ENCODE results near the gene IPCEF1. TPM values are rescaled to one million over a fixed set of nuclear protein-coding genes. Genes with fewer than 3 reads are reported as not detected.
"Not testable (repeated sequence)": the region's sequence is repeated elsewhere in the genome, so short reads cannot be mapped to it uniquely, and the experiment has no call there.

IPCEF1 gene
- total RNA-seq, 2 experiments from 2014 or later, result 23.6 to 24.3 TPM

DNA sequence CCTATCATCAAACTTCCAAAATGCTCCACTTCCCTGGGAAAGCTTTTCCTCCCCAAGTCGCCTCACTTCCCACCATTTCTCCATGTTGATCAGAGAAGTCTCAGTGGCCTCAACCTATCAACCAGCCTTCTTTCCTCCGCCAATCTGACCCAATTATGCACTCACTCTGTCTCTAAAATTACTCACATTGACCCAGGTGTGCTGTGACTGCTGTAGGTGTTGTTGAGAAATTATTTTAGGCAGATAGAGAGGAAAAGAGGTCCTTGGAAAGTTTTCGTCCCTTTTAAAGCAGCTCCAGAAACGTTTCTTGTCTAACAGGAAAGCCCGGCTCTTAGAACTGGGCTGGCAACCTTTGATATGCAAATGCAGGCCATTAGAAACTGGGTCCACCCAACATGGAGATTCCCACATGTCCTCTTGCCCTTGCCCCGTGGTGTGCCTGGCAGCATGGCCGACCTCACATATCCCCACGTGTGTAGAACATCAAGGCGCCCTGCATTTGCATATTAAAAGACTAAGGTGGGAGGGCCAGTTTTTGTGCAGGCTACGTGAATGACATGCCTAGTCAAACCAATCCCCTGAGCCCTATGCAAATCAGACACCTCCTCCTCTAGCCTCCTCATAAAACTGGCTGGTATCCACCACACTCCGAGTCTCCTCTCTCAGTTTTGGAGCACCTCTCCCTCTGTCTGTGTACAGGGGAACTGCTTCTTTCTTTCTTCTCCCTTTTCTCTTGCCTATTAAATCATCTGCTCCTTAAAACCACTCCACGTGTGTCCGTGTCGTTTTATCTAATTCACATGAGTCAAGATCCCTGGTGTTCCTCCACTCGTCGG, 12.9 kb downstream of the IPCEF1 start:
- TF ChIP-seq, protein P1, sequence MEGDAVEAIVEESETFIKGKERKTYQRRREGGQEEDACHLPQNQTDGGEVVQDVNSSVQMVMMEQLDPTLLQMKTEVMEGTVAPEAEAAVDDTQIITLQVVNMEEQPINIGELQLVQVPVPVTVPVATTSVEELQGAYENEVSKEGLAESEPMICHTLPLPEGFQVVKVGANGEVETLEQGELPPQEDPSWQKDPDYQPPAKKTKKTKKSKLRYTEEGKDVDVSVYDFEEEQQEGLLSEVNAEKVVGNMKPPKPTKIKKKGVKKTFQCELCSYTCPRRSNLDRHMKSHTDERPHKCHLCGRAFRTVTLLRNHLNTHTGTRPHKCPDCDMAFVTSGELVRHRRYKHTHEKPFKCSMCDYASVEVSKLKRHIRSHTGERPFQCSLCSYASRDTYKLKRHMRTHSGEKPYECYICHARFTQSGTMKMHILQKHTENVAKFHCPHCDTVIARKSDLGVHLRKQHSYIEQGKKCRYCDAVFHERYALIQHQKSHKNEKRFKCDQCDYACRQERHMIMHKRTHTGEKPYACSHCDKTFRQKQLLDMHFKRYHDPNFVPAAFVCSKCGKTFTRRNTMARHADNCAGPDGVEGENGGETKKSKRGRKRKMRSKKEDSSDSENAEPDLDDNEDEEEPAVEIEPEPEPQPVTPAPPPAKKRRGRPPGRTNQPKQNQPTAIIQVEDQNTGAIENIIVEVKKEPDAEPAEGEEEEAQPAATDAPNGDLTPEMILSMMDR (IDR thresholded peaks at IDR 0.05), result no peak
- CTCF ChIA-PET, result no interaction called here
- ATAC-seq (peak; percentile 34), DNase-seq (no peak)
- H3K27ac Mint-ChIP-seq, result no peak overlapping the region
- H3K4me1 Mint-ChIP-seq (ENCODE audit: low read depth), result no peaks in the 10 kb centered on the region
- peaks cover 1% of the 10 kb centered on the region for H3K27me3 Mint-ChIP-seq
- no peak overlapping the region for H3K4me3 Mint-ChIP-seq
- H3K36me3 Mint-ChIP-seq (ENCODE audit: low read depth), result peaks cover 2% of the 10 kb centered on the region
- intact Hi-C loops (cut with micrococcal nuclease), result no loop called here
- H3K9me3 Mint-ChIP-seq, result peaks cover 7% of the 10 kb centered on the region
- POLR2A ChIA-PET, result no interaction called here

DNA sequence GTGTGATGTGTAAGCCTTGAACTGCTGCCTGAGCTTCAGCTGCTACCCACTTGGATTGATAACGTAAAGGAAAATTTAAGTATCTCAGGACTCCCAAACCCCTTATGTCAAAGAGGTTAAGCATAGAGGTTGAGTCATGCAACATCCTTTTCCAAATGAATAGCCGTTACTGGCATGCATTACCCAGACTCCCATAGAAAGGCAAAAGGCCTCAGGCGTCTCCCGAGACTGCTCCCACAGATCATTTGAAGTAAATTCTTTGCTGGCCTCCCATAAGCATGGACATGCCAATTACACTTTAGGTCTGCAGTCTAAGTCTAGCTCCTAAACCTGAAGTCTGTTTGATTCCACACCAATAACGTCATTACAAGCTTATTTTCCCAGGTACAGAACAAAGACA, 14.7 kb downstream of the IPCEF1 start:
- Mint-ChIP-seq H3K4me1 (ENCODE audit: low read depth) (peaks cover 4% of the 10 kb centered on the region), H3K27me3 (peaks cover 1% of the 10 kb centered on the region), H3K36me3 (ENCODE audit: low read depth) (peaks cover 1% of the 10 kb centered on the region), H3K27ac (no peak overlapping the region), H3K4me3 (no peak overlapping the region), H3K9me3 (peaks cover 6% of the 10 kb centered on the region)
- intact Hi-C loops (cut with micrococcal nuclease), result no loop called here
- ChIA-PET CTCF (no interaction called here), POLR2A (no interaction called here)
- TF ChIP-seq, protein P1 (IDR thresholded peaks at IDR 0.05), result no peak
- DNase-seq (no peak), ATAC-seq (no peak)

DNA sequence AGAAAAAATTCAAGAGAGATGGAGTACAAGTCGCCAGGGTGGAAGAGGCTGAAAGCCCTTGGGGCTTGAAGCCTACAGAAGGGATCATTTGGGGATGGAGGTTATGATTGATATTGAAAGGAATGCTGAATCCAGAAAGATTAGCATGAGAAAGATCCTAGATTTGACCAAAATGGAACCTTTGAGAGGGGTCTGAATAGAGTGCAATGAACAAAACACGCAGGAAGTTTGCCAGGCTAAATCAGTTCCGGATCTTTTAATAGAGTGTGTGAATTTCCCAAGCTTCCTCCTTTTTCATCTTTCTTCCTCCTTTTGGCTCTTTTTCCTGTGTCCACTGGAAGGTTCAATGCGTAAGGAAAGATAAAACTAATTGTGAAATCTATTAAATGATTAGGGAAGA, 15.3 kb downstream of the IPCEF1 start:
- no peak for ATAC-seq
- intact Hi-C loops (cut with micrococcal nuclease), result no loop called here
- peaks cover 1% of the 10 kb centered on the region for H3K27me3 Mint-ChIP-seq
- no peak overlapping the region for H3K27ac Mint-ChIP-seq
- peaks cover 4% of the 10 kb centered on the region for H3K4me1 Mint-ChIP-seq (ENCODE audit: low read depth)
- no peak overlapping the region for H3K4me3 Mint-ChIP-seq
- ChIA-PET POLR2A (no interaction called here), CTCF (no interaction called here)
- no peak for DNase-seq
- TF ChIP-seq, protein P1 (IDR thresholded peaks at IDR 0.05), result no peak
- H3K9me3 Mint-ChIP-seq, result peaks cover under 1% of the 10 kb centered on the region
- no peaks in the 10 kb centered on the region for H3K36me3 Mint-ChIP-seq (ENCODE audit: low read depth)

DNA sequence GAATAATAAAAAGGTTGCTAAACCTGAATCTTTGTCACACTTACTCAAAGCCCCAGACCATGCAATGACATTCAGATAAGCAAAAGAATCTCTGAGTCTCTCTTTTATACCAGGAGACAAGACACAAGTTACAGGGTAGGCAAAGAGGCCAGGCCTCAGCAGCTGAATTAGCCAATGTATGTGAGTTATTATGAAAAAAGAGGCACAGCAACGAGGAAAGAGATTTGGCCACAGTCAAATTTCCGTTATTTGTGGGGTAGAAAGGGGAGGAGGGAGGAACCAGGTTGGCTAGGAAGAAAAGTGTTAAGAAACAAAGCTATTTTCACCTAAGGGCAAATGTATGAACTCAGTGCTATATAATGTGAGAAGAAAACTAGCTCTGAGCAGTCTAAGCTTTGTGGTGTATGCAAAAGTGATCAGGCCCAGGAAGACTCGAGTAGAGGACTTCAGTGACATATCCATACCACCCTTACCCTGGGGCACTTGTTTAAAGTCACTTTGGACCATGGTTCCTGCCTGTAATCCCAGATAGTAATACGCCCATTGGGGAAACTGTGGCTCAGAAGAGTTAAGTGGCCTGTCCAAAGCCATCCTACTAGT, 19.1 kb downstream of the IPCEF1 start:
- ATAC-seq, result no peak
- ChIA-PET POLR2A (no interaction called here), CTCF (interaction anchor here (0.7 to 1.1 kb wide), 2 partner anchors 19 to 31 kb away, joined by 3 read pairs; partner anchors contain the start of gene IPCEF1)
- no peaks in the 10 kb centered on the region for H3K9me3 Mint-ChIP-seq
- TF ChIP-seq, protein P1 (IDR thresholded peaks at IDR 0.05), result no peak
- H3K4me3 Mint-ChIP-seq, result no peak overlapping the region
- H3K27me3 Mint-ChIP-seq, result no peaks in the 10 kb centered on the region
- intact Hi-C loops (cut with micrococcal nuclease), result no loop called here
- H3K36me3 Mint-ChIP-seq (ENCODE audit: low read depth), result no peaks in the 10 kb centered on the region
- no peak for DNase-seq
- no peak overlapping the region for H3K27ac Mint-ChIP-seq
- peaks cover 4% of the 10 kb centered on the region for H3K4me1 Mint-ChIP-seq (ENCODE audit: low read depth)

DNA sequence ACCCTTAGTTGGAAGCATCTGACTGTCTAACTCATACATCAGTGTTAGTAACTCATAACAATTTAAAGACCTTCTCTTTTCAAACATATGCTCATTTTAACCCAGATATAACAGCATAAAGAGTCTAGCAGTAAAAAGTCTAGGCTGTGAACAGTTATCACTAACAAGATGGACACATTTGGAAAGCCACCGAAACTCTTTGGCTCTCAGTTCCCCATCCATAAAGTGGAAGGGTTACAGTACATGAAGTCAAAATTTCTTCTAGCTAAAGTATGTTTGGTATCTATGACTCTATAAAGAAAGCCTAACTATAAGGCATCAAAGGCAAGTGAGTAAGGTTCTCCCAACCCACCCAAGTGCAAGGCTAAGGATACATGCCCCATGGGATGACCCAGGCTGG, 22.5 kb downstream of the IPCEF1 start:
- H3K27me3 Mint-ChIP-seq; intact Hi-C loops (cut with micrococcal nuclease); H3K27ac Mint-ChIP-seq; H3K9me3 Mint-ChIP-seq; H3K36me3 Mint-ChIP-seq (ENCODE audit: low read depth); CTCF ChIA-PET; ATAC-seq; DNase-seq; H3K4me3 Mint-ChIP-seq; H3K4me1 Mint-ChIP-seq (ENCODE audit: low read depth); POLR2A ChIA-PET: not testable (repeated sequence)

All from activated CD8-positive, alpha-beta T cell treated with anti-CD3 and anti-CD28 coated beads for 36 hours (primary cell).